Caco-2 (cell line): ENCODE results near the gene KIRREL3. TPM values are rescaled to one million over a fixed set of nuclear protein-coding genes. Genes with fewer than 3 reads are reported as not detected.

ENCODE experiments used
- BruUV-seq: library from RNA; stranded (reverse); fragments of 400-500 nt; replicated peaks from 2 replicates; lab custom pipeline; 2021; lab: Mats Ljungman, UMichigan
- CTCF ChIA-PET: fragments of 300-600 bp; sonication (Branson Sonifier 250); formaldehyde crosslinking; loops from one replicate; lab custom pipeline; 2022; ENCODE audit warnings: antibody characterized with exemption; lab: Charles Lee
- POLR2A ChIA-PET: fragments of 300-600 bp; sonication (Branson Sonifier 250); formaldehyde crosslinking; loops from one replicate; lab custom pipeline; 2022; ENCODE audit warnings: antibody characterized with exemption; lab: Charles Lee
- DNase-seq, 2 experiments: peaks; one replicate each; pipeline versions ENCODE4 v3.0.0 to v3.0.0-alpha.2; 2020 to 2022
- H3K27me3 ChIP-seq: replicated peaks from 2 replicates; pipeline ENCODE4 v1.6.0; 2011; ENCODE audit warnings: low read length; ENCODE audit not compliant: control insufficient read depth, insufficient read depth
- H3K36me3 ChIP-seq: 2 replicates; pipeline ENCODE4 v1.5.1; 2011; ENCODE audit warnings: low read length; ENCODE audit not compliant: control insufficient read depth, insufficient read depth
- H3K4me1 ChIP-seq: fragments of 250-450 bp; sonication (Bioruptor Pico); 2 replicates; pipeline ENCODE4 v1.5.1; 2020; ENCODE audit warnings: mild to moderate bottlenecking
- H3K4me3 ChIP-seq: 2 replicates; pipeline ENCODE4 v1.5.1; 2011; ENCODE audit warnings: low read depth, mild to moderate bottlenecking, control low read depth, low read length
- H3K9me3 ChIP-seq: fragments of 250-450 bp; sonication (Bioruptor Pico); 2 replicates; pipeline ENCODE4 v1.5.1; 2020; ENCODE audit warnings: mild to moderate bottlenecking, moderate library complexity
- H3K27ac Mint-ChIP-seq: one replicate; pipeline ENCODE4 v1.8.0; 2022; ENCODE audit warnings: mixed read lengths; ENCODE audit not compliant: unreplicated experiment
- H3K27me3 Mint-ChIP-seq: one replicate; pipeline ENCODE4 v1.8.0; 2022; ENCODE audit warnings: mixed read lengths; ENCODE audit not compliant: insufficient read depth, unreplicated experiment
- H3K36me3 Mint-ChIP-seq: one replicate; pipeline ENCODE4 v1.8.0; 2022; ENCODE audit warnings: mild to moderate bottlenecking, mixed read lengths; ENCODE audit not compliant: insufficient read depth, unreplicated experiment
- H3K4me1 Mint-ChIP-seq: one replicate; pipeline ENCODE4 v1.8.0; 2022; ENCODE audit warnings: low read depth, mixed read lengths; ENCODE audit not compliant: unreplicated experiment
- H3K4me3 Mint-ChIP-seq: one replicate; pipeline ENCODE4 v1.8.0; 2022; ENCODE audit warnings: mild to moderate bottlenecking, moderate library complexity, mixed read lengths; ENCODE audit not compliant: unreplicated experiment
- H3K9me3 Mint-ChIP-seq: one replicate; pipeline ENCODE4 v1.8.0; 2022; ENCODE audit warnings: mixed read lengths; ENCODE audit not compliant: unreplicated experiment
- intact Hi-C: fragments of 100-400 bp; cut with micrococcal nuclease; formaldehyde crosslinking; loops from one replicate; pipeline ENCODE4 v1.10.0; 2022; ENCODE audit not compliant: unreplicated experiment
- total RNA-seq: library from RNA; stranded (reverse); gene quantifications from 2 replicates; pipeline ENCODE4 v1.2.3, GENCODE V29; 2022
- TF ChIP-seq, protein P1 (sequence below), 2 experiments: fragments of 200-600 bp in 1 of 2; IDR thresholded peaks; 1 replicate in 1 of 2; 2 replicates in 1 of 2; pipeline versions ENCODE4 v1.5.1 to v1.8.0; 2011 to 2022; ENCODE audit warnings: antibody characterized with exemption in 1 of 2, control low read depth in 1 of 2, inconsistent platforms in 1 of 2, low read depth in 1 of 2, low read length in 1 of 2, mild to moderate bottlenecking in 1 of 2, moderate library complexity in 1 of 2; ENCODE audit not compliant: insufficient read depth in 1 of 2, severe bottlenecking in 1 of 2, unreplicated experiment in 1 of 2

Gene KIRREL3
- total RNA-seq, 1 experiment from 2014 or later = not detected

DNA sequence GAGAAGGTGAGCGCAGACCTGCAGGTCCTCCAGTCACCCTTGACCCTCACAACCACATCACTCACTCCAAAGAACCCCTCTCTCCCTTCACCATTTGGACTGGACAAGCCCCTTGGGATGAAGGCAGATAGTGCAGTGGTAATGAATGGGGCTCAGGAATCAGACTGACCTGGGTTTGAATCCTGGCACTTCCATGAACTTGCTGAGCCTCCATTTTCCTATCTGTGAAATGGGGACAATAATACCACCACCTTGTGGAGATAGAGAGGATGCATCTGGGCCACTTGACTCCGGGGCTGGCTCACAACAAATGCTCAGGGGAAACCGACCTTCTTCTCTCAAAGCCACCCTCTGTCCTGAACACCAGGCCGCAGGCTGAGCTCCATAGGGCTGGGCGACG lies 467.0 kb downstream of the KIRREL3 start:
- ChIA-PET POLR2A (no interaction called here), CTCF (interaction anchor here (0.5 kb wide), 1 partner anchor 85 kb away, joined by 3 read pairs; no protein-coding TSS in a partner anchor)
- Mint-ChIP-seq H3K36me3 (no peaks in the 10 kb centered on the region), H3K4me3 (no peak overlapping the region), H3K4me1 (no peaks in the 10 kb centered on the region), H3K27me3 (peaks cover 24% of the 10 kb centered on the region), H3K27ac (no peak overlapping the region), H3K9me3 (no peaks in the 10 kb centered on the region)
- H3K9me3 ChIP-seq = no peaks in the 10 kb centered on the region
- H3K4me3 ChIP-seq = no peak overlapping the region
- H3K36me3 ChIP-seq = no peaks in the 10 kb centered on the region
- TF ChIP-seq, protein P1, sequence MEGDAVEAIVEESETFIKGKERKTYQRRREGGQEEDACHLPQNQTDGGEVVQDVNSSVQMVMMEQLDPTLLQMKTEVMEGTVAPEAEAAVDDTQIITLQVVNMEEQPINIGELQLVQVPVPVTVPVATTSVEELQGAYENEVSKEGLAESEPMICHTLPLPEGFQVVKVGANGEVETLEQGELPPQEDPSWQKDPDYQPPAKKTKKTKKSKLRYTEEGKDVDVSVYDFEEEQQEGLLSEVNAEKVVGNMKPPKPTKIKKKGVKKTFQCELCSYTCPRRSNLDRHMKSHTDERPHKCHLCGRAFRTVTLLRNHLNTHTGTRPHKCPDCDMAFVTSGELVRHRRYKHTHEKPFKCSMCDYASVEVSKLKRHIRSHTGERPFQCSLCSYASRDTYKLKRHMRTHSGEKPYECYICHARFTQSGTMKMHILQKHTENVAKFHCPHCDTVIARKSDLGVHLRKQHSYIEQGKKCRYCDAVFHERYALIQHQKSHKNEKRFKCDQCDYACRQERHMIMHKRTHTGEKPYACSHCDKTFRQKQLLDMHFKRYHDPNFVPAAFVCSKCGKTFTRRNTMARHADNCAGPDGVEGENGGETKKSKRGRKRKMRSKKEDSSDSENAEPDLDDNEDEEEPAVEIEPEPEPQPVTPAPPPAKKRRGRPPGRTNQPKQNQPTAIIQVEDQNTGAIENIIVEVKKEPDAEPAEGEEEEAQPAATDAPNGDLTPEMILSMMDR (IDR thresholded peaks at IDR 0.05; ENCODE audit: insufficient read depth in 1 of 2, low read depth in 1 of 2, low read length in 1 of 2, severe bottlenecking in 1 of 2, unreplicated experiment in 1 of 2) = no peak
- no peak for DNase-seq
- H3K4me1 ChIP-seq = no peaks in the 10 kb centered on the region
- BruUV-seq = no TSS peak
- intact Hi-C loops = no loop called here
- peaks cover 1% of the 10 kb centered on the region; the same call in 1 of the 2 replicates for H3K27me3 ChIP-seq

DNA sequence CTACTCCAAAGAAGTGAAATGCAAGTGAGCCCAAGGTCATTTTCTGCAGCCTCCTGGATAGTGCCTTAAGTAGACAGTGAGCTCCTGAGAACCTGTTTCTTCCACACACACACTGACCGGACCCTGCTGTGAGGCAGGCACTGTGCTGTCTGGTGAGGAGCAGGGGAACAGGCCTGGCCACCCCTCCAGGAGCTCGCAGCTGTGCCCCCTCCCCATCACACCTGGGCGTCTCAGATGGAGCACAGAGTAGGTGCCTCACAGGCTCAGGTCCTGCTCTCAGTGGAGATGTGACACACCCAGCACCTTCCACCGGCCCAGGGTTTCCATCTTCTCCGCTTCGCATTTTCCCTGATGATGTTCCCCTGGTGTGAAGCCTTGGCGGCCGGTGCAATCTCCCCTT lies 470.2 kb downstream of the KIRREL3 start:
- Mint-ChIP-seq H3K27me3 (peaks cover 26% of the 10 kb centered on the region), H3K4me1 (no peaks in the 10 kb centered on the region), H3K36me3 (no peaks in the 10 kb centered on the region), H3K27ac (no peak overlapping the region), H3K9me3 (no peaks in the 10 kb centered on the region), H3K4me3 (no peak overlapping the region)
- no peak for DNase-seq
- no peak overlapping the region for H3K4me3 ChIP-seq
- CTCF ChIA-PET = interaction anchor here (0.6 to 0.7 kb wide), 2 partner anchors 42 to 45 kb away, joined by 3 read pairs; no protein-coding TSS in a partner anchor
- BruUV-seq = no TSS peak
- no peaks in the 10 kb centered on the region for H3K27me3 ChIP-seq
- POLR2A ChIA-PET = no interaction called here
- no peaks in the 10 kb centered on the region for H3K4me1 ChIP-seq
- H3K9me3 ChIP-seq = no peaks in the 10 kb centered on the region
- no peaks in the 10 kb centered on the region for H3K36me3 ChIP-seq
- intact Hi-C loops = no loop called here
- TF ChIP-seq, protein P1 (IDR thresholded peaks at IDR 0.05; ENCODE audit: insufficient read depth in 1 of 2, low read depth in 1 of 2, low read length in 1 of 2, severe bottlenecking in 1 of 2, unreplicated experiment in 1 of 2) = no peak

DNA sequence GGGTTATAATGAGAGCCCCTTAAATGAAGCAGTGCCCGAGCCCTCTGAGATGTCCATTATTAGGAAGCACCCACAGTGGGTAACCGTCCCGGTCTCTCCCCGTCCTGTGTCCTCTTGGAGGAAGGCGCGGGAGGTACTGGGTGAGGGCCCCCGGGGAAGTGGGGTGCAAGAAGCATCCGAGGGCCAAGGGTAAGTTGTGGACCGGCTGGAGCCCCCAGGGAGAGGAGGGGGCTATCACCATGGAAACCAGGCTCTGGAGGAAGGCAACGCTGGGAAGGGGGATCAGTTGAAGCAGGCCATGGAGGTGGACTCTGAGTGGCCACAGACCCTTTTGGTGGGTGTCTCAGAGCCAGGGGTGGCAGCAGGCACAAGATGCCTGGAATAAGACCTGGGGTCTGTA lies 471.5 kb downstream of the KIRREL3 start:
- ChIA-PET CTCF (no interaction called here), POLR2A (no interaction called here)
- no TSS peak for BruUV-seq
- TF ChIP-seq, protein P1 (IDR thresholded peaks at IDR 0.05; ENCODE audit: insufficient read depth in 1 of 2, low read depth in 1 of 2, low read length in 1 of 2, severe bottlenecking in 1 of 2, unreplicated experiment in 1 of 2) = no peak
- H3K4me3 Mint-ChIP-seq = no peak overlapping the region
- Histone ChIP-seq H3K4me1 (no peaks in the 10 kb centered on the region), H3K4me3 (no peak overlapping the region), H3K9me3 (no peaks in the 10 kb centered on the region), H3K36me3 (no peaks in the 10 kb centered on the region), H3K27me3 (no peaks in the 10 kb centered on the region; the same call in 1 of the 2 replicates)
- no peaks in the 10 kb centered on the region for H3K9me3 Mint-ChIP-seq
- H3K27ac Mint-ChIP-seq = no peak overlapping the region
- H3K4me1 Mint-ChIP-seq = no peaks in the 10 kb centered on the region
- no peak for DNase-seq
- H3K27me3 Mint-ChIP-seq = peaks cover 28% of the 10 kb centered on the region
- no peaks in the 10 kb centered on the region for H3K36me3 Mint-ChIP-seq
- intact Hi-C loops = no loop called here
